Liver (tissue), 3 donors: Measurements from ENCODE around the gene ECE1.
"Not testable (repeated sequence)": the region's sequence is repeated elsewhere in the genome, so short reads cannot be mapped to it uniquely, and the experiment has no call there.

ENCODE experiments used
- ATF3 ChIP-seq: IDR thresholded peaks from 2 replicates; pipeline ENCODE4 v1.6.1; 2016; ENCODE audit warnings: antibody characterized with exemption
- EGR1 ChIP-seq, 2 donors: IDR thresholded peaks; 2 replicates each; pipeline ENCODE4 v1.6.1; 2016 to 2018; ENCODE audit warnings: antibody characterized with exemption in 2 of 2, low read depth in 2 of 2
- FOXA1 ChIP-seq: IDR thresholded peaks from 2 replicates; pipeline ENCODE4 v1.6.1; 2016; ENCODE audit warnings: antibody characterized with exemption
- FOXA2 ChIP-seq: IDR thresholded peaks from 2 replicates; pipeline ENCODE4 v1.6.1; 2016; ENCODE audit warnings: antibody characterized with exemption
- GABPA ChIP-seq, 2 donors: IDR thresholded peaks in 1 of 2; conservative IDR thresholded peaks in 1 of 2; 2 replicates each; pipeline ENCODE4 v1.6.1; 2016; ENCODE audit warnings: antibody characterized with exemption in 2 of 2, mild to moderate bottlenecking in 1 of 2, moderate library complexity in 1 of 2
- JUND ChIP-seq, 2 donors: IDR thresholded peaks; 2 replicates each; pipeline ENCODE4 v1.6.1; 2016; ENCODE audit warnings: antibody characterized with exemption in 2 of 2
- NR2F2 ChIP-seq: IDR thresholded peaks from 2 replicates; pipeline ENCODE4 v1.6.1; 2016; ENCODE audit warnings: antibody characterized with exemption
- RAD21 ChIP-seq, 2 donors: IDR thresholded peaks; 2 replicates each; pipeline ENCODE4 v1.6.1; 2016; ENCODE audit warnings: antibody characterized with exemption in 2 of 2, mild to moderate bottlenecking in 2 of 2
- SP1 ChIP-seq: IDR thresholded peaks from 2 replicates; pipeline ENCODE4 v1.6.1; 2018; ENCODE audit warnings: antibody characterized with exemption, mild to moderate bottlenecking
- TAF1 ChIP-seq: conservative IDR thresholded peaks from 2 replicates; pipeline ENCODE4 v1.6.1; 2016; ENCODE audit warnings: antibody characterized with exemption, mild to moderate bottlenecking
- YY1 ChIP-seq: IDR thresholded peaks from 2 replicates; pipeline ENCODE4 v1.6.1; 2016; ENCODE audit warnings: antibody characterized with exemption, mild to moderate bottlenecking
- TF ChIP-seq, protein P1 (sequence below): fragments of 150-350 bp; IDR thresholded peaks from 2 replicates; pipeline ENCODE4 v1.5.1; 2017; ENCODE audit warnings: improper control_type of control experiment, low read depth, low read length; ENCODE audit not compliant: missing input control
- TF ChIP-seq, protein P2 (sequence below): IDR thresholded peaks from 2 replicates; pipeline ENCODE4 v1.6.1; 2016; ENCODE audit warnings: antibody characterized with exemption
- donor health status: healthy.
- donor health status: healthy.

DNA sequence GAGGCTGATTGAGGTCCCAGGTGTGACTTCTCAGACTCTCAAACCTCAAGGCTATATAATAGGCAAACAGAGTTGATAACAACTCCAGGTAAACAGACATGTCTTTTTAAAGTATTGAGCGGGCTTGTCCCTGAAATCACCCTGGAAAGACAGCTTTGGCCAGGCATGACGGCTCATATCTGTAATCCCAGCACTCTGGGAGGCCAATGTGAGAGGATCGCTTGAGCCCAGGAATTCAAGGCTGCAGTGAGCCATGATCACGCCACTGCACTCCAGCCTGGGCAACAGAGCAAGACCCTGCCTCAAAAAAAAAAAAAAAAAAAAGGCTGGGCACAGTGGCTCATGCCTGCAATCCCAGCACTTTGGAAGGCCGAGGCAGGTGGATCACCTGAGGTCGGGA, 4.9 kb downstream of the ECE1 start:
- TF ChIP-seq, protein P1, sequence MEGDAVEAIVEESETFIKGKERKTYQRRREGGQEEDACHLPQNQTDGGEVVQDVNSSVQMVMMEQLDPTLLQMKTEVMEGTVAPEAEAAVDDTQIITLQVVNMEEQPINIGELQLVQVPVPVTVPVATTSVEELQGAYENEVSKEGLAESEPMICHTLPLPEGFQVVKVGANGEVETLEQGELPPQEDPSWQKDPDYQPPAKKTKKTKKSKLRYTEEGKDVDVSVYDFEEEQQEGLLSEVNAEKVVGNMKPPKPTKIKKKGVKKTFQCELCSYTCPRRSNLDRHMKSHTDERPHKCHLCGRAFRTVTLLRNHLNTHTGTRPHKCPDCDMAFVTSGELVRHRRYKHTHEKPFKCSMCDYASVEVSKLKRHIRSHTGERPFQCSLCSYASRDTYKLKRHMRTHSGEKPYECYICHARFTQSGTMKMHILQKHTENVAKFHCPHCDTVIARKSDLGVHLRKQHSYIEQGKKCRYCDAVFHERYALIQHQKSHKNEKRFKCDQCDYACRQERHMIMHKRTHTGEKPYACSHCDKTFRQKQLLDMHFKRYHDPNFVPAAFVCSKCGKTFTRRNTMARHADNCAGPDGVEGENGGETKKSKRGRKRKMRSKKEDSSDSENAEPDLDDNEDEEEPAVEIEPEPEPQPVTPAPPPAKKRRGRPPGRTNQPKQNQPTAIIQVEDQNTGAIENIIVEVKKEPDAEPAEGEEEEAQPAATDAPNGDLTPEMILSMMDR, result not testable (repeated sequence)
- TF ChIP-seq YY1; FOXA1; TAF1; GABPA (IDR thresholded peaks at IDR 0.05 in 1 of 2, conservative IDR thresholded peaks at IDR 0.05 in 1 of 2); EGR1 (IDR thresholded peaks at IDR 0.05; ENCODE audit: low read depth in 2 of 2); RAD21 (IDR thresholded peaks at IDR 0.05); NR2F2; ATF3; FOXA2; JUND (IDR thresholded peaks at IDR 0.05); SP1: not testable (repeated sequence)
- TF ChIP-seq, protein P2, sequence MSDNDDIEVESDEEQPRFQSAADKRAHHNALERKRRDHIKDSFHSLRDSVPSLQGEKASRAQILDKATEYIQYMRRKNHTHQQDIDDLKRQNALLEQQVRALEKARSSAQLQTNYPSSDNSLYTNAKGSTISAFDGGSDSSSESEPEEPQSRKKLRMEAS, result not testable (repeated sequence)
